ENCODE measurements around the gene RNF43.

RNF43 gene

GRCh38 chr17:58412961-58413586 is 4.3 kb downstream of the RNF43 start:
- Histone ChIP-seq H4K20me1 (ENCODE audit: insufficient read depth, low read length) (no peaks in the 10 kb centered on the region), H3K4me3 (ENCODE audit: low read length) (no peak overlapping the region), H3K27me3 (ENCODE audit: low read depth, low read length) (peaks cover 38% of the 10 kb centered on the region), H3K79me2 (ENCODE audit: low read length) (no peaks in the 10 kb centered on the region), H3K27ac (ENCODE audit: low read length) (no peak overlapping the region), H2AFZ (ENCODE audit: low read depth, low read length) (no peak overlapping the region), H3K9me3 (ENCODE audit: insufficient read depth, low read length) (no peaks in the 10 kb centered on the region), H3K4me1 (ENCODE audit: low read length) (peaks cover 14% of the 10 kb centered on the region), H3K9ac (ENCODE audit: low read length) (no peak overlapping the region), H3K4me2 (ENCODE audit: low read length) (no peak overlapping the region), H3K36me3 (replicated peaks; ENCODE audit: low read depth, low read length) (no peaks in the 10 kb centered on the region)
- no peak for TF ChIP-seq EZH2phosphoT487 (IDR thresholded peaks at IDR 0.05; ENCODE audit: low read depth)
- TF ChIP-seq, protein P1, sequence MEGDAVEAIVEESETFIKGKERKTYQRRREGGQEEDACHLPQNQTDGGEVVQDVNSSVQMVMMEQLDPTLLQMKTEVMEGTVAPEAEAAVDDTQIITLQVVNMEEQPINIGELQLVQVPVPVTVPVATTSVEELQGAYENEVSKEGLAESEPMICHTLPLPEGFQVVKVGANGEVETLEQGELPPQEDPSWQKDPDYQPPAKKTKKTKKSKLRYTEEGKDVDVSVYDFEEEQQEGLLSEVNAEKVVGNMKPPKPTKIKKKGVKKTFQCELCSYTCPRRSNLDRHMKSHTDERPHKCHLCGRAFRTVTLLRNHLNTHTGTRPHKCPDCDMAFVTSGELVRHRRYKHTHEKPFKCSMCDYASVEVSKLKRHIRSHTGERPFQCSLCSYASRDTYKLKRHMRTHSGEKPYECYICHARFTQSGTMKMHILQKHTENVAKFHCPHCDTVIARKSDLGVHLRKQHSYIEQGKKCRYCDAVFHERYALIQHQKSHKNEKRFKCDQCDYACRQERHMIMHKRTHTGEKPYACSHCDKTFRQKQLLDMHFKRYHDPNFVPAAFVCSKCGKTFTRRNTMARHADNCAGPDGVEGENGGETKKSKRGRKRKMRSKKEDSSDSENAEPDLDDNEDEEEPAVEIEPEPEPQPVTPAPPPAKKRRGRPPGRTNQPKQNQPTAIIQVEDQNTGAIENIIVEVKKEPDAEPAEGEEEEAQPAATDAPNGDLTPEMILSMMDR (IDR thresholded peaks at IDR 0.05; ENCODE audit: low read depth, low read length): no peak

GRCh38 chr17:58412064-58412703 is 5.2 kb downstream of the RNF43 start:
- H3K4me1 ChIP-seq (ENCODE audit: low read length): peaks cover 12% of the 10 kb centered on the region
- TF ChIP-seq, protein P1 (IDR thresholded peaks at IDR 0.05; ENCODE audit: low read depth, low read length): no peak
- no peak for TF ChIP-seq EZH2phosphoT487 (IDR thresholded peaks at IDR 0.05; ENCODE audit: low read depth)
- no peaks in the 10 kb centered on the region for H3K36me3 ChIP-seq (replicated peaks; ENCODE audit: low read depth, low read length)
- no peak overlapping the region for H3K4me2 ChIP-seq (ENCODE audit: low read length)
- peaks cover 38% of the 10 kb centered on the region for H3K27me3 ChIP-seq (ENCODE audit: low read depth, low read length)
- H3K27ac ChIP-seq (ENCODE audit: low read length): no peak overlapping the region
- no peaks in the 10 kb centered on the region for H4K20me1 ChIP-seq (ENCODE audit: insufficient read depth, low read length)
- no peaks in the 10 kb centered on the region for H3K9me3 ChIP-seq (ENCODE audit: insufficient read depth, low read length)
- H3K4me3 ChIP-seq (ENCODE audit: low read length): no peak overlapping the region
- no peak overlapping the region for H2AFZ ChIP-seq (ENCODE audit: low read depth, low read length)
- H3K9ac ChIP-seq (ENCODE audit: low read length): no peak overlapping the region
- H3K79me2 ChIP-seq (ENCODE audit: low read length): no peaks in the 10 kb centered on the region

- no peaks in the 10 kb centered on the region for H3K79me2 ChIP-seq (ENCODE audit: low read length)
- no peak overlapping the region for H2AFZ ChIP-seq (ENCODE audit: low read depth, low read length)
- H3K27me3 ChIP-seq (ENCODE audit: low read depth, low read length): peaks cover 35% of the 10 kb centered on the region
- no peaks in the 10 kb centered on the region for H4K20me1 ChIP-seq (ENCODE audit: insufficient read depth, low read length)
- no peak overlapping the region for H3K4me3 ChIP-seq (ENCODE audit: low read length)
- H3K9me3 ChIP-seq (ENCODE audit: insufficient read depth, low read length): no peaks in the 10 kb centered on the region
- peaks cover 8% of the 10 kb centered on the region for H3K4me1 ChIP-seq (ENCODE audit: low read length)
- no peak overlapping the region for H3K9ac ChIP-seq (ENCODE audit: low read length)
- H3K27ac ChIP-seq (ENCODE audit: low read length): no peak overlapping the region
- no peak overlapping the region for H3K4me2 ChIP-seq (ENCODE audit: low read length)
- H3K36me3 ChIP-seq (replicated peaks; ENCODE audit: low read depth, low read length): no peaks in the 10 kb centered on the region
- TF ChIP-seq EZH2phosphoT487 (IDR thresholded peaks at IDR 0.05; ENCODE audit: low read depth): no peak
- TF ChIP-seq, protein P1 (IDR thresholded peaks at IDR 0.05; ENCODE audit: low read depth, low read length): no peak
These were observed 5.9 kb downstream of the RNF43 start for GRCh38 chr17:58411408-58411894.

- no peak for TF ChIP-seq EZH2phosphoT487 (IDR thresholded peaks at IDR 0.05; ENCODE audit: low read depth)
- TF ChIP-seq, protein P1 (IDR thresholded peaks at IDR 0.05; ENCODE audit: low read depth, low read length): no peak
- Histone ChIP-seq H3K4me1 (ENCODE audit: low read length) (peaks cover 8% of the 10 kb centered on the region), H3K27ac (ENCODE audit: low read length) (no peak overlapping the region), H3K27me3 (ENCODE audit: low read depth, low read length) (peaks cover 41% of the 10 kb centered on the region), H3K9ac (ENCODE audit: low read length) (no peak overlapping the region), H3K9me3 (ENCODE audit: insufficient read depth, low read length) (no peaks in the 10 kb centered on the region), H3K4me2 (ENCODE audit: low read length) (no peak overlapping the region), H3K79me2 (ENCODE audit: low read length) (no peaks in the 10 kb centered on the region), H2AFZ (ENCODE audit: low read depth, low read length) (no peak overlapping the region), H4K20me1 (ENCODE audit: insufficient read depth, low read length) (no peaks in the 10 kb centered on the region), H3K36me3 (replicated peaks; ENCODE audit: low read depth, low read length) (no peaks in the 10 kb centered on the region), H3K4me3 (ENCODE audit: low read length) (no peak overlapping the region)
These were observed 6.5 kb downstream of the RNF43 start for GRCh38 chr17:58410714-58411407.

Data from OCI-LY3 (cell line).